T-cell (primary cell): ENCODE measurements around the gene PSD. TPM values are rescaled to one million over a fixed set of nuclear protein-coding genes. Genes with fewer than 3 reads are reported as not detected.
A peak's percentile ranks its signal among the peaks of the same experiment; 100 is the strongest.

Source experiments
- ATAC-seq, 4 experiments: fragments of 200-7000 bp in 3 of 4; fragments of 150-1000 bp in 1 of 4; cut with Tn5 transposase; replicated peaks in 1 of 4; 1 replicate in 3 of 4; 2 replicates in 1 of 4; pipeline ENCODE4 v1.10.0; 2021; ENCODE audit warnings: moderate library complexity in 3 of 4, mild to moderate bottlenecking in 2 of 4, moderate number of reproducible peaks in 1 of 4
- CTCF ChIA-PET, 2 donors: fragments of 300-600 bp; sonication (Branson Sonifier 250); formaldehyde crosslinking; loops; one replicate each; lab custom pipeline; 2022; ENCODE audit warnings: antibody characterized with exemption in 2 of 2; lab: Charles Lee
- POLR2A ChIA-PET, 2 donors: fragments of 300-600 bp; sonication (Branson Sonifier 250); formaldehyde crosslinking; loops; one replicate each; lab custom pipeline; 2022; ENCODE audit warnings: antibody characterized with exemption in 2 of 2; lab: Charles Lee
- DNase-seq, 35 experiments: peaks; one replicate each; pipeline versions ENCODE4 v3.0.0 to v3.0.0-alpha.2; 2013 to 2023
- H3K27ac ChIP-seq: one replicate; pipeline ENCODE4 v1.5.1; 2013; ENCODE audit warnings: low read length
- H3K27me3 ChIP-seq, 2 experiments: replicated peaks in 1 of 2; 1 replicate in 1 of 2; 2 replicates in 1 of 2; pipeline versions ENCODE4 v1.6.1 to v1.7.0; 2013; ENCODE audit warnings: low read length in 1 of 2, mixed read lengths in 1 of 2; ENCODE audit not compliant: control insufficient read depth in 2 of 2, insufficient read depth in 2 of 2; ENCODE audit errors: extremely low read depth in 1 of 2
- H3K36me3 ChIP-seq, 2 donors: 1 replicate in 1 of 2; 2 replicates in 1 of 2; pipeline versions ENCODE4 v1.6.1 to v1.7.0; 2013; ENCODE audit warnings: low read length in 1 of 2; ENCODE audit not compliant: control insufficient read depth in 2 of 2, insufficient read depth in 1 of 2; ENCODE audit errors: extremely low read depth in 1 of 2
- H3K4me1 ChIP-seq, 2 experiments: 1 replicate in 1 of 2; 2 replicates in 1 of 2; pipeline versions ENCODE4 v1.6.1 to v1.7.0; 2013; ENCODE audit warnings: low read length in 2 of 2, mixed read lengths in 1 of 2; ENCODE audit not compliant: insufficient read depth in 2 of 2, control insufficient read depth in 1 of 2; ENCODE audit errors: extremely low read depth in 1 of 2
- H3K4me3 ChIP-seq, 2 donors: 1 replicate in 1 of 2; 2 replicates in 1 of 2; pipeline versions ENCODE4 v1.5.1 to v1.7.0; 2013; ENCODE audit warnings: mild to moderate bottlenecking in 2 of 2, low read length in 1 of 2, moderate library complexity in 1 of 2; ENCODE audit not compliant: control insufficient read depth in 1 of 2; ENCODE audit errors: extremely low read depth in 1 of 2
- H3K9me3 ChIP-seq: 2 replicates; pipeline ENCODE4 v1.7.0; 2013
- H3K27ac Mint-ChIP-seq, 2 donors: one replicate each; pipeline ENCODE4 v1.8.0; 2020 to 2021; ENCODE audit warnings: mild to moderate bottlenecking in 2 of 2, mixed read lengths in 2 of 2
- H3K27me3 Mint-ChIP-seq, 2 donors: one replicate each; pipeline ENCODE4 v1.8.0; 2021 to 2022; ENCODE audit warnings: mixed read lengths in 2 of 2
- H3K36me3 Mint-ChIP-seq: one replicate; pipeline ENCODE4 v1.8.0; 2021; ENCODE audit warnings: mixed read lengths
- H3K4me1 Mint-ChIP-seq, 3 donors: one replicate each; pipeline ENCODE4 v1.8.0; 2020 to 2022; ENCODE audit warnings: mixed read lengths in 3 of 3, mild to moderate bottlenecking in 1 of 3
- H3K4me3 Mint-ChIP-seq, 3 donors: one replicate each; pipeline ENCODE4 v1.8.0; 2020 to 2022; ENCODE audit warnings: mild to moderate bottlenecking in 3 of 3, mixed read lengths in 3 of 3, moderate library complexity in 3 of 3
- H3K9me3 Mint-ChIP-seq, 3 donors: one replicate each; pipeline ENCODE4 v1.8.0; 2020 to 2022; ENCODE audit warnings: mixed read lengths in 3 of 3
- WGBS: methylation state at CpG from one replicate; pipeline ENCODE4 v1.1.5; 2013; ENCODE audit warnings: missing lambda C conversion rate; ENCODE audit not compliant: insufficient coverage; 5-methylcytosine and 5-hydroxymethylcytosine counted together
- total RNA-seq, 35 experiments: library from RNA in 6 of 35; stranded (reverse) in 6 of 35; fragments of 120-200 nt in 1 of 35; gene quantifications; one replicate each; pipeline versions ENCODE4 v1.2.1 to v1.2.4 and lab custom pipeline; 2013 to 2026

PSD gene
- total RNA-seq, 5 donors from 2014 or later (not counting 1 experiment from before 2014, with no cell fraction given): 8.7 to 11.8 (median 8.8) TPM

DNA sequence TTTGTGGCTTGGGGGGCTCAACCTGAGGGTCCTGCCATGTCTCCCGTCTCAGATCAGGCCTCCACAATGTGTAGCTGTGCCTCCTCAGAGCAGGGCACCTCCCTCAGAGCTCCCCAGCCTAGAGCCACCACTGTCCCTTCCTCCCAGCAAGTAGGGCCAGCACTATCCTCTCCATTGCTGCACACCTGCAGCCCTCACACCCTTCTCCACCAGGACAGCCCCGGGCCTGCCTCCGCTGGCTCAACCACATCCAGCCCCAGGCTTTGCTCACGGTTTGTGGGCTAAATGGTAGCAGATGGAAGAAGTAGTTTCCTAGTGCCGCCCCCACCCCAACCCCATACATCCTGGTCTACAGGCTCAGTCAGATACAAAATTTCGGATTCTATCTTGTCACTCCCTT is 13.0 kb downstream of the PSD start:
- no peak for ATAC-seq
- peaks cover 0 to 31% of the 10 kb centered on the region in 2 experiments for H3K27me3 ChIP-seq

DNA sequence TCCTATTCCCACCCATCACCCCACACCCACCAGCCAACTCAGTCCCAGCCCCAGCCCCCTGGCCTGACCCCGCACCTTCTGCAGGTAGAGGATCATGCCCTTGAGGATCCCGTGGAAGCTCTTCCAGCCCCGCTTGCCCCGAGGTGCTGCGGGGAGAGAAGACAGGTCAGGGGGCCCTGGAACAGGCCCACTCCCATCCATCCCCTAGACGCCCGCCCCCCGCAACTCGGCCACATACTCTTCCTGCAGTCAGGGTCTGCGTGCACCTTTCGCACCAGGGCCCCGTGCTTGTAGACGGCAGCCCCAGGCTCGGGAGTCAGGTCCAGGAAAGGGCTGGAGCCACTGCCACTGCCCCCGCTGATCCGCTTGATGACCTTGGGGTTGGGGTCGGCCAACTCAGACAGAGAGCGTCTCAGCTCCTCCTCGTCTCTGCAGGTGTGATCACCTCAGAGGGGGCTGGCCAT is 13.4 kb downstream of the PSD start:
- CTCF ChIA-PET: no interaction called here
- Mint-ChIP-seq H3K27ac (no peak overlapping the region), H3K27me3 (peaks cover 0 to 13% of the 10 kb centered on the region in 2 donors), H3K36me3 (peaks cover 6% of the 10 kb centered on the region), H3K4me3 (no peak overlapping the region), H3K4me1 (peaks cover 21 to 36% (median 22%) of the 10 kb centered on the region in 3 donors), H3K9me3 (no peaks in the 10 kb centered on the region)
- Histone ChIP-seq H3K27me3 (peaks cover 0 to 26% of the 10 kb centered on the region in 2 experiments), H3K27ac (no peak overlapping the region), H3K4me3 (no peak overlapping the region), H3K9me3 (no peaks in the 10 kb centered on the region), H3K4me1 (peaks cover 12 to 35% of the 10 kb centered on the region in 2 experiments), H3K36me3 (peaks cover 8 to 24% of the 10 kb centered on the region in 2 donors)
- WGBS: 90% methylated on average over 15 of the region's 19 CpGs
- POLR2A ChIA-PET: interaction anchor here (0.5 to 0.8 kb wide), 3 partner anchors 56 to 175 kb away, joined by 3 to 5 read pairs (median 3); no protein-coding TSS in a partner anchor
- no peak for ATAC-seq
- peak in 2 of 35 experiments; percentile 30 to 31 for DNase-seq

More for the DNA sequence above, 13.0 kb downstream of the PSD start:
- H3K4me1 Mint-ChIP-seq: peaks cover 18 to 34% (median 19%) of the 10 kb centered on the region in 3 donors
- CTCF ChIA-PET: no interaction called here
- no peak overlapping the region for H3K4me3 ChIP-seq
- peak overlapping the region in 1 of 3 donors; percentile 25 for H3K4me3 Mint-ChIP-seq
- peak overlapping the region in 1 of 2 donors; percentile 44 for H3K27ac Mint-ChIP-seq
- H3K9me3 Mint-ChIP-seq: no peaks in the 10 kb centered on the region
- no peak overlapping the region for H3K27ac ChIP-seq
- no peaks in the 10 kb centered on the region for H3K9me3 ChIP-seq
- WGBS: 75% methylated on average over 2 of the region's 6 CpGs
- peaks cover 3 to 19% of the 10 kb centered on the region in 2 donors for H3K36me3 ChIP-seq
- POLR2A ChIA-PET: interaction anchor here (0.7 to 0.8 kb wide), 3 partner anchors 23 to 176 kb away, joined by 3 to 6 read pairs (median 5); no protein-coding TSS in a partner anchor
- peaks cover 0 to 14% of the 10 kb centered on the region in 2 donors for H3K27me3 Mint-ChIP-seq
- H3K4me1 ChIP-seq: peaks cover 13 to 35% of the 10 kb centered on the region in 2 experiments
- peaks cover 3% of the 10 kb centered on the region for H3K36me3 Mint-ChIP-seq
- peak in 2 of 35 experiments; percentile 30 to 37 for DNase-seq

DNA sequence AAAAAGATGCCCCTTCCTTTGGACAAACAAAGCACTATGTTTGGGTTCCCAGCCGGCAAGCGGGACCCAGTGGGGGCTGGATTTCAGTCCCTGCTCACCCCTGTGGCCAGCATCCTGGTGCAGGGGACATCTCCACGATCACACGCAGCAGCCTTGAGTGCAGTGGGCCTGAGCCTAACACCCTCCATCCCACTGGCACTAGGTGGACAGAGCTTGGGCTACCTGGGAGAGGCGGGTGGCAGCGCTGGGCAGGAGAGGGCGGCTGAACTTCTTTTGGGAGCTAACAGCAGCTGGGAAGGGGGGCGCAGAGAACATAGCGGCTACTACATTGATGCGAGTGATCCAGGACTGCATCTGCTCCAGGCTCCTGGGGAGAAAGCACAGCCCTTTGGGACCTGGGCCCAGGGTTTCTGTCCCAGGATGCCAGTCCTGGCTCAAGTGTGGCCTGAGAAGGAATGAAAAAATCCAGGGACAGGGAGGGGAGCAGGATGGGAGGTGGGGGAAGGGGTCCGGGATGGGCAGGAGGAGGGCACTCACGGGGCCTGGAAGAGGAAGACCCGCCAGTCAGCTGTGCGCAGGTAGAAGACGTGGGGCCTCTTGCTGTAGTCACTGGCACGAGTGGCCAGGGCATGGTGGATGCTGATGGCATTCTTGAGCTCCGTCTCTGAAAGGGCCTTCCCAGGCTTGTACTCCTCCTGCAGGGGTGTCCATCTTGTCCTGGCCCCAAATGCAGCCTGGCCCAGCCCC is 14.1 kb downstream of the PSD start:
- Histone ChIP-seq H3K9me3 (no peaks in the 10 kb centered on the region), H3K36me3 (peaks cover 12 to 28% of the 10 kb centered on the region in 2 donors), H3K27me3 (peaks cover 0 to 20% of the 10 kb centered on the region in 2 experiments), H3K4me1 (peaks cover 7 to 35% of the 10 kb centered on the region in 2 experiments), H3K27ac (no peak overlapping the region), H3K4me3 (no peak overlapping the region)
- Mint-ChIP-seq H3K9me3 (no peaks in the 10 kb centered on the region), H3K27me3 (peaks cover 0 to 7% of the 10 kb centered on the region in 2 donors), H3K4me3 (no peak overlapping the region), H3K36me3 (peaks cover 10% of the 10 kb centered on the region), H3K27ac (no peak overlapping the region), H3K4me1 (peaks cover 18 to 30% (median 22%) of the 10 kb centered on the region in 3 donors)
- DNase-seq: peak in 1 of 35 experiments; percentile 25
- POLR2A ChIA-PET: interaction anchor here (0.5 to 0.7 kb wide), 4 partner anchors 10 to 98 kb away, joined by 3 to 6 read pairs (median 5); no protein-coding TSS in a partner anchor
- ATAC-seq: no peak
- CTCF ChIA-PET: no interaction called here
- 91% methylated on average over 16 of the region's 17 CpGs for WGBS

DNA sequence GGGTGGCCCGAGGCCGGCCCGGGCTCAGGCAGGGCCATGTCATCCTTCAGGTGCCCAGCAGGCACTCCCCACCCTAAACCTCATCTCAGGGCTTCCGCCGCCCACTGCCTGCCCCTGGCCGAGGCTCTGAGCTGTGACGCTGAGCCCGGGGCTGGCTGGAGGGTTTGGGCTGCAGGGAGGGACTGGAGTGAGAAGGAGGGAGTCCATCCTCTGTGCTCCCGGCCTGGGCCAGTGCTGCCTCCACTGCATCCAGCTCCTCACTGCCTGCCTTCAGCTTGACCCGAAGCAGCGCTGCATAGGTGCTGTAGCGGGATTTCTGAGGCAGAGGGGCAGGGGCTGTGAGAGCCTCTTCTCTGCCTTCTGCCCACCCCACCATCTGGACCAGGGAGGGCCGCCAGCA is 15.5 kb downstream of the PSD start:
- H3K4me3 ChIP-seq: no peak overlapping the region
- peaks cover 0 to 10% of the 10 kb centered on the region in 2 experiments for H3K27me3 ChIP-seq
- H3K27ac ChIP-seq: no peak overlapping the region
- no peaks in the 10 kb centered on the region for H3K9me3 ChIP-seq
- H3K36me3 ChIP-seq: peaks cover 12 to 34% of the 10 kb centered on the region in 2 donors
- ATAC-seq (no peak), DNase-seq (peak in 1 of 35 experiments; percentile 30)
- no peak overlapping the region for H3K27ac Mint-ChIP-seq
- H3K27me3 Mint-ChIP-seq: peaks cover 0 to 2% of the 10 kb centered on the region in 2 donors
- H3K9me3 Mint-ChIP-seq: no peaks in the 10 kb centered on the region
- ChIA-PET POLR2A (no interaction called here), CTCF (no interaction called here)
- peaks cover 4 to 37% of the 10 kb centered on the region in 2 experiments for H3K4me1 ChIP-seq
- 100% methylated on average over 3 of the region's 13 CpGs for WGBS
- peaks cover 13% of the 10 kb centered on the region for H3K36me3 Mint-ChIP-seq
- H3K4me3 Mint-ChIP-seq: no peak overlapping the region
- H3K4me1 Mint-ChIP-seq: peaks cover 21 to 30% (median 24%) of the 10 kb centered on the region in 3 donors

DNA sequence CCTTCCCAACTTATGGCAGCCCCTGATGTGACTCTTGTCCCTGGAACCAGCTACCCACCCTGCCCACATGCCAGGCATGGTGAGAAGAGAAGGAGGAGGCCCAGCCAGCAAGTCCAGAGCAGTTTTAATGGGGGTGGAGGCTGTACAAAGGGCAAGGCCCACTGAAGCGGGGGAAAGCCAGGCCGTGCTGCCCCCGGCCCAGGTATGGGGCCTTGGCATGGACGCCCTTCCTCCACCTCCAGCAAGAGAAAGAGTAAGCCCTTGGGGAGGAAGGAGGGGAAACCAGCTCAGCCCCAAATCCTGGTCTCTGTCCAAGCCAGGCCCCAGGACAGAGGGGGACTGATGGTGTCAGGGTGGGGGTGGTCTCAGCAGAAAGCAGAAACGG is 16.1 kb downstream of the PSD start:
- Histone ChIP-seq H3K9me3 (no peaks in the 10 kb centered on the region), H3K27me3 (peaks cover 0 to 4% of the 10 kb centered on the region in 2 experiments), H3K4me3 (no peak overlapping the region), H3K4me1 (peaks cover 2 to 37% of the 10 kb centered on the region in 2 experiments), H3K36me3 (peaks cover 13 to 40% of the 10 kb centered on the region in 2 donors), H3K27ac (no peak overlapping the region)
- no peak overlapping the region for H3K4me3 Mint-ChIP-seq
- ATAC-seq (no peak), DNase-seq (no peak)
- CTCF ChIA-PET: no interaction called here
- POLR2A ChIA-PET: interaction anchor here in 1 of 2 donors (0.5 kb wide), 1 partner anchor 27 kb away, joined by 3 read pairs; no protein-coding TSS in a partner anchor
- no peaks in the 10 kb centered on the region for H3K9me3 Mint-ChIP-seq
- H3K36me3 Mint-ChIP-seq: peaks cover 17% of the 10 kb centered on the region
- H3K27ac Mint-ChIP-seq: peak overlapping the region in 1 of 2 donors; percentile 8
- H3K4me1 Mint-ChIP-seq: peaks cover 26 to 32% (median 27%) of the 10 kb centered on the region in 3 donors
- no peaks in the 10 kb centered on the region for H3K27me3 Mint-ChIP-seq
- no CpG with 5 or more reads among the region's 5 CpGs for WGBS
